ENCODE measurements around the gene APCDD1L.
A peak's percentile ranks its signal among the peaks of the same experiment; 100 is the strongest.

APCDD1L gene

GRCh38 chr20:58514321-58515232, 622 bp downstream of the APCDD1L start:
- TF ChIP-seq CTCF (IDR thresholded peaks at IDR 0.05; ENCODE audit: low read depth, low read length) = no peak
- peak overlapping the region; percentile 36 to 61 for H3K4me3 ChIP-seq (replicated peaks in 1 of 2; ENCODE audit: low read depth in 2 of 2, low read length in 2 of 2)
- DNase-seq (ENCODE audit: low read depth in 2 of 2) = peak in 1 of 2 donors; percentile 49

GRCh38 chr20:58513580-58514285, 1.5 kb downstream of the APCDD1L start:
- no peak for TF ChIP-seq CTCF (IDR thresholded peaks at IDR 0.05; ENCODE audit: low read depth, low read length)
- H3K4me3 ChIP-seq (replicated peaks in 1 of 2; ENCODE audit: low read depth in 2 of 2, low read length in 2 of 2) = peak overlapping the region in 1 of 2 donors; percentile 61

GRCh38 chr20:58512808-58513552, 2.2 kb downstream of the APCDD1L start:
- DNase-seq (ENCODE audit: low read depth in 2 of 2) = peak in 1 of 2 donors; percentile 55
- peak overlapping the region in 1 of 2 donors; percentile 61 for H3K4me3 ChIP-seq (replicated peaks in 1 of 2; ENCODE audit: low read depth in 2 of 2, low read length in 2 of 2)
- TF ChIP-seq CTCF (IDR thresholded peaks at IDR 0.05; ENCODE audit: low read depth, low read length) = no peak

More at GRCh38 chr20:58513580-58514285, 1.5 kb downstream of the APCDD1L start:
- DNase-seq (ENCODE audit: low read depth in 2 of 2) = no peak

- no peak overlapping the region for H3K4me3 ChIP-seq (replicated peaks in 1 of 2; ENCODE audit: low read depth in 2 of 2, low read length in 2 of 2)
- DNase-seq (ENCODE audit: low read depth in 2 of 2) = peak; percentile 18 to 26
- no peak for TF ChIP-seq CTCF (IDR thresholded peaks at IDR 0.05; ENCODE audit: low read depth, low read length)
Observed at GRCh38 chr20:58511861-58512260, 3.3 kb downstream of the APCDD1L start.

- peak; percentile 74 to 84 for DNase-seq (ENCODE audit: low read depth in 2 of 2)
- H3K4me3 ChIP-seq (replicated peaks in 1 of 2; ENCODE audit: low read depth in 2 of 2, low read length in 2 of 2) = no peak overlapping the region
- no peak for TF ChIP-seq CTCF (IDR thresholded peaks at IDR 0.05; ENCODE audit: low read depth, low read length)
Observed at GRCh38 chr20:58511364-58511763, 3.8 kb downstream of the APCDD1L start.

- H3K4me3 ChIP-seq (replicated peaks in 1 of 2; ENCODE audit: low read depth in 2 of 2, low read length in 2 of 2) = no peak overlapping the region
- DNase-seq (ENCODE audit: low read depth in 2 of 2) = no peak
- no peak for TF ChIP-seq CTCF (IDR thresholded peaks at IDR 0.05; ENCODE audit: low read depth, low read length)
Observed at GRCh38 chr20:58510921-58511320, 4.3 kb downstream of the APCDD1L start.

Measured in cardiac fibroblast (primary cell).